Testis (tissue), 3 donors: Measurements from ENCODE around the gene MAP3K20. TPM values are rescaled to one million over a fixed set of nuclear protein-coding genes. Genes with fewer than 3 reads are reported as not detected.

Source experiments
- DNase-seq: peaks from one replicate; pipeline ENCODE4 v3.0.0-alpha.2; 2019
- H3K27ac ChIP-seq, 2 donors: fragments of 200-600 bp; sonication (generic); one replicate each; pipeline ENCODE4 v1.5.1; 2019
- H3K27me3 ChIP-seq: fragments of 200-600 bp; sonication (generic); one replicate; pipeline ENCODE4 v1.5.1; 2019
- H3K36me3 ChIP-seq: fragments of 200-600 bp; sonication (generic); one replicate; pipeline ENCODE4 v1.5.1; 2017; ENCODE audit warnings: low read depth; ENCODE audit errors: missing control alignments
- H3K4me1 ChIP-seq: fragments of 200-600 bp; sonication (generic); one replicate; pipeline ENCODE4 v1.5.1; 2019
- H3K4me3 ChIP-seq, 2 donors: fragments of 200-600 bp; sonication (generic); one replicate each; pipeline ENCODE4 v1.5.1; 2017 to 2019
- H3K9me3 ChIP-seq: fragments of 200-600 bp; sonication (generic); one replicate; pipeline ENCODE4 v1.5.1; 2017
- POLR2A ChIP-seq: fragments of 450-650 bp; IDR thresholded peaks from one replicate; pipeline ENCODE4 v1.6.1; 2017; ENCODE audit warnings: antibody characterized with exemption, mild to moderate bottlenecking, moderate library complexity
- WGBS, 2 donors: methylation state at CpG; one replicate each; pipeline ENCODE4 v1.1.5; 2018; 5-methylcytosine and 5-hydroxymethylcytosine counted together
- intact Hi-C: fragments of 100-400 bp; cut with DNase I; formaldehyde crosslinking; loops from one replicate; pipeline ENCODE4 v1.15.1; 2023; ENCODE audit warnings: low total_unique reads
- polyA plus RNA-seq: library from polyadenylated mRNA; stranded (reverse); fragments of 350-450 nt; fragmentation: Illumina TruSeq; extraction: RNeasy Lipid Tissue Mini Kit (QIAGEN cat#74804); gene quantifications from one replicate; pipeline ENCODE4 v1.2.3, GENCODE V29; 2014; ENCODE audit warnings: low read depth, low replicate concordance; ENCODE audit not compliant: insufficient read depth
- total RNA-seq, 2 donors: library from RNA; depleted of rRNA; stranded (reverse); fragments of >200 nt; gene quantifications; one replicate each; pipeline ENCODE4 v1.2.3, GENCODE V29; 2016
- TF ChIP-seq, protein P1 (sequence below), 3 experiments: fragments of 450-650 bp in 2 of 3; fragments of 200-600 bp in 1 of 3; sonication (generic) in 1 of 3; IDR thresholded peaks; one replicate each; pipeline ENCODE4 v1.5.1; 2016 to 2019; ENCODE audit warnings: antibody characterized with exemption in 3 of 3, mild to moderate bottlenecking in 2 of 3, moderate library complexity in 1 of 3

The MAP3K20 gene
- total and polyA plus RNA-seq, 3 donors from 2014 or later = 20.7 to 30.8 (median 25.3) TPM

GRCh38 chr2:173153301-173153885, 77.7 kb downstream of the MAP3K20 start:
- intact Hi-C loops = no loop called here
- H3K9me3 ChIP-seq = no peaks in the 10 kb centered on the region

DNA sequence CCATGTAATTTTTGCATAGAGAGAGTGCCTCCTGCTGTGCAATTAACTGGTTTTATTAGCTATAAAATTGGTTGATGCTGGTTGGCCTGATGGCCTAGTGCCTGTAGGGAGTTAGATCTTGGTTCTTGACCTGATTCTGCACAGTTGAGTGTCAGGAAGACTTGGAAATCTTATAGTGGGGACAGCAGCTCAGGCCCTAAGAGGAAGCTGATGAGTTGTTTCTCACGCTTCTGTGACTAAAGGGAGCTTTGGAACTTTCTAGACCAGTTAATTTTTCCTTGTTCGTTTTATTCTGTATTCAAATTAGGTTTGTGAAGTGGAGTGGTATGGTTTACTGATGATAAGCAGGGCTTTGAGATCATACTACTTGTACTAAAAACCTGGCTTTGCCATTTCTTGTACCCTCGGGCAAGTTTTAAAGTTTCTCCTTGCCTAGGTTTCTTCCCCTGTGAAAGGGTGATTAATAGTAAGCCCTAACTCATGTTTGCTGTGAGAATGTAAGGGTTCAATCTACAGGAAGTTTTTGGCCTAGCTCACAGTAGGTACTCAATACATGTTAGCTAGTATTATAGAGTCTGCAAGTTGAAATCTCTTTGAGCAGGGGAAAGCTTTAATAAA, 82.1 kb downstream of the MAP3K20 start:
- no peaks in the 10 kb centered on the region for H3K9me3 ChIP-seq
- H3K4me3 ChIP-seq = no peak overlapping the region
- no peaks in the 10 kb centered on the region for H3K36me3 ChIP-seq
- intact Hi-C loops = no loop called here
- no peak overlapping the region for H3K27ac ChIP-seq
- no peaks in the 10 kb centered on the region for H3K4me1 ChIP-seq
- 90 to 92% methylated on average over 3 of the region's 3 CpGs for WGBS, 2 donors
- H3K27me3 ChIP-seq = no peaks in the 10 kb centered on the region
- no peak for TF ChIP-seq POLR2A
- TF ChIP-seq, protein P1, sequence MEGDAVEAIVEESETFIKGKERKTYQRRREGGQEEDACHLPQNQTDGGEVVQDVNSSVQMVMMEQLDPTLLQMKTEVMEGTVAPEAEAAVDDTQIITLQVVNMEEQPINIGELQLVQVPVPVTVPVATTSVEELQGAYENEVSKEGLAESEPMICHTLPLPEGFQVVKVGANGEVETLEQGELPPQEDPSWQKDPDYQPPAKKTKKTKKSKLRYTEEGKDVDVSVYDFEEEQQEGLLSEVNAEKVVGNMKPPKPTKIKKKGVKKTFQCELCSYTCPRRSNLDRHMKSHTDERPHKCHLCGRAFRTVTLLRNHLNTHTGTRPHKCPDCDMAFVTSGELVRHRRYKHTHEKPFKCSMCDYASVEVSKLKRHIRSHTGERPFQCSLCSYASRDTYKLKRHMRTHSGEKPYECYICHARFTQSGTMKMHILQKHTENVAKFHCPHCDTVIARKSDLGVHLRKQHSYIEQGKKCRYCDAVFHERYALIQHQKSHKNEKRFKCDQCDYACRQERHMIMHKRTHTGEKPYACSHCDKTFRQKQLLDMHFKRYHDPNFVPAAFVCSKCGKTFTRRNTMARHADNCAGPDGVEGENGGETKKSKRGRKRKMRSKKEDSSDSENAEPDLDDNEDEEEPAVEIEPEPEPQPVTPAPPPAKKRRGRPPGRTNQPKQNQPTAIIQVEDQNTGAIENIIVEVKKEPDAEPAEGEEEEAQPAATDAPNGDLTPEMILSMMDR (IDR thresholded peaks at IDR 0.05) = no peak
- DNase-seq = no peak

More at GRCh38 chr2:173153301-173153885, 77.7 kb downstream of the MAP3K20 start:
- no peak for DNase-seq
- Histone ChIP-seq H3K27me3 (no peaks in the 10 kb centered on the region), H3K4me3 (no peak overlapping the region), H3K27ac (no peak overlapping the region), H3K36me3 (no peaks in the 10 kb centered on the region), H3K4me1 (no peaks in the 10 kb centered on the region)
- TF ChIP-seq POLR2A = no peak
- TF ChIP-seq, protein P1 (IDR thresholded peaks at IDR 0.05) = no peak
- WGBS, 2 donors = 96 to 100% methylated on average over 1 of the region's 1 CpG

- Histone ChIP-seq H3K36me3 (no peaks in the 10 kb centered on the region), H3K27ac (no peak overlapping the region), H3K4me1 (no peaks in the 10 kb centered on the region), H3K4me3 (no peak overlapping the region), H3K27me3 (no peaks in the 10 kb centered on the region), H3K9me3 (no peaks in the 10 kb centered on the region)
- peak; percentile 71 for DNase-seq
- WGBS, 2 donors = 18 to 53% methylated on average over 1 of the region's 1 CpG
- no peak for TF ChIP-seq POLR2A
- TF ChIP-seq, protein P1 (IDR thresholded peaks at IDR 0.05) = no peak
- intact Hi-C loops = no loop called here
Observed at GRCh38 chr2:173159791-173160463, 84.3 kb downstream of the MAP3K20 start.

DNA sequence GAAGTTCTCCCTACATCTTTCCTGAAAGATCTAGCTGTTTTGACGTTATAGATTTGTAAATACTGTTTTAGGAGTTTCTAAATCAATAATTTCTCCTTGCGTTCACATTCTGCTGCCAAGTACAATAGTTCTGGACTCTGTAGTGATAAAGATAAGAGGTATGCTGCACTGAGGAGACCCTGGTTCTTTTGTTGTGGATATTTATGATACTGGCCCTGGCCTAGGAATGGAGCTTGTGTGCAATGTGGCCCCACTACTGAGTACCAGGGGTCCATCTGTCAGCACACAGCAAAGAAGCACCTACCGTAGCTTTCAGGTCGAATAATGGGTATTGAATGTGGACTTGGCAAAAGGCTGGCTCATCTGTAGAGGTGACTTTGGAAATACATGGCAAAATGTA, 85.0 kb downstream of the MAP3K20 start:
- DNase-seq = no peak
- WGBS, 2 donors = 80 to 82% methylated on average over 4 of the region's 4 CpGs
- no peaks in the 10 kb centered on the region for H3K27me3 ChIP-seq
- H3K9me3 ChIP-seq = no peaks in the 10 kb centered on the region
- no peaks in the 10 kb centered on the region for H3K36me3 ChIP-seq
- TF ChIP-seq, protein P1 (IDR thresholded peaks at IDR 0.05) = no peak
- TF ChIP-seq POLR2A = no peak
- H3K27ac ChIP-seq = no peak overlapping the region
- intact Hi-C loops = no loop called here
- no peaks in the 10 kb centered on the region for H3K4me1 ChIP-seq
- no peak overlapping the region for H3K4me3 ChIP-seq
